GM12875 (cell line): ENCODE results near the gene ABCA3.

Experiments used
- H3K4me3 ChIP-seq: one replicate; pipeline ENCODE4 v1.5.1; 2011; ENCODE audit warnings: low read depth, low read length, control low read depth
- CTCF ChIP-seq: IDR thresholded peaks from 2 replicates; pipeline ENCODE4 v1.5.1; 2011; ENCODE audit warnings: low read depth, mild to moderate bottlenecking, control low read depth, inconsistent platforms, low read length, moderate library complexity, borderline replicate concordance; ENCODE audit not compliant: insufficient read depth

Gene ABCA3

GRCh38 chr16:2308089-2308962, 32.2 kb downstream of the ABCA3 start:
- no peak for TF ChIP-seq CTCF
- no peak overlapping the region for H3K4me3 ChIP-seq

- no peak for TF ChIP-seq CTCF
- H3K4me3 ChIP-seq = no peak overlapping the region
Observed at GRCh38 chr16:2299915-2300192, 40.7 kb downstream of the ABCA3 start.

GRCh38 chr16:2299121-2299914, 41.2 kb downstream of the ABCA3 start:
- no peak for TF ChIP-seq CTCF
- no peak overlapping the region for H3K4me3 ChIP-seq

GRCh38 chr16:2298621-2299020, 41.9 kb downstream of the ABCA3 start:
- no peak overlapping the region for H3K4me3 ChIP-seq
- TF ChIP-seq CTCF = no peak

GRCh38 chr16:2297506-2297860, 43.0 kb downstream of the ABCA3 start:
- H3K4me3 ChIP-seq = no peak overlapping the region
- no peak for TF ChIP-seq CTCF

- peak; percentile 60 for TF ChIP-seq CTCF
- H3K4me3 ChIP-seq = no peak overlapping the region
Observed at GRCh38 chr16:2296661-2297505, 43.6 kb downstream of the ABCA3 start.
